WTC11 (cell line): ENCODE results near the gene PKMYT1. TPM values are rescaled to one million over a fixed set of nuclear protein-coding genes. Genes with fewer than 3 reads are reported as not detected.
A peak's percentile ranks its signal among the peaks of the same experiment; 100 is the strongest.

ENCODE experiments used
- CREM ChIP-seq: sonication (generic); formaldehyde crosslinking; IDR thresholded peaks from 2 replicates; pipeline ENCODE4 v1.8.1; 2022; ENCODE audit warnings: mild to moderate bottlenecking, missing genetic modification reagents, moderate library complexity
- ESRRA ChIP-seq: sonication (generic); formaldehyde crosslinking; IDR thresholded peaks from 2 replicates; pipeline ENCODE4 v1.8.1; 2022; ENCODE audit warnings: mild to moderate bottlenecking, missing genetic modification reagents, borderline replicate concordance
- ETV6 ChIP-seq: sonication (generic); formaldehyde crosslinking; IDR thresholded peaks from 2 replicates; pipeline ENCODE4 v1.8.1; 2022; ENCODE audit warnings: mild to moderate bottlenecking, missing genetic modification reagents
- GABPB1 ChIP-seq: sonication (generic); formaldehyde crosslinking; IDR thresholded peaks from 2 replicates; pipeline ENCODE4 v1.8.1; 2023; ENCODE audit warnings: mild to moderate bottlenecking, missing genetic modification reagents
- IRF2 ChIP-seq: sonication (generic); formaldehyde crosslinking; IDR thresholded peaks from 2 replicates; pipeline ENCODE4 v1.8.0; 2022; ENCODE audit warnings: low read depth, missing genetic modification reagents, borderline replicate concordance
- JAZF1 ChIP-seq: fragments of 250-450 bp; sonication (Bioruptor Pico); IDR thresholded peaks from 2 replicates; pipeline ENCODE4 v1.9.0; 2021; ENCODE audit warnings: moderate library complexity, mild to moderate bottlenecking, inconsistent platforms
- KAT7 ChIP-seq: sonication (generic); formaldehyde crosslinking; IDR thresholded peaks from 2 replicates; pipeline ENCODE4 v1.8.1; 2023; ENCODE audit warnings: missing genetic modification reagents, mild to moderate bottlenecking, borderline replicate concordance
- NR1H2 ChIP-seq: sonication (generic); formaldehyde crosslinking; IDR thresholded peaks from 2 replicates; pipeline ENCODE4 v1.9.0; 2021; ENCODE audit warnings: mild to moderate bottlenecking, moderate library complexity, missing genetic modification reagents
- SMAD4 ChIP-seq: sonication (generic); formaldehyde crosslinking; IDR thresholded peaks from 2 replicates; pipeline ENCODE4 v1.8.0; 2022; ENCODE audit warnings: mild to moderate bottlenecking, missing genetic modification reagents
- TEAD4 ChIP-seq: sonication (generic); formaldehyde crosslinking; IDR thresholded peaks from 2 replicates; pipeline ENCODE4 v1.8.0; 2022; ENCODE audit warnings: mild to moderate bottlenecking, missing genetic modification reagents
- TP53 ChIP-seq: sonication (generic); formaldehyde crosslinking; IDR thresholded peaks from 2 replicates; pipeline ENCODE4 v1.8.1; 2023; ENCODE audit warnings: mild to moderate bottlenecking, missing genetic modification reagents
- ZNF138 ChIP-seq: sonication (generic); formaldehyde crosslinking; conservative IDR thresholded peaks from 2 replicates; pipeline ENCODE4 v1.8.1; 2022; ENCODE audit warnings: mild to moderate bottlenecking, moderate library complexity, missing genetic modification reagents
- total RNA-seq: library from RNA; stranded (reverse); gene quantifications from 3 replicates; pipeline ENCODE4 v1.2.3, GENCODE V29; 2021
- TF ChIP-seq, protein P1 (sequence below): sonication (generic); formaldehyde crosslinking; IDR thresholded peaks from 2 replicates; pipeline ENCODE4 v1.8.0; 2023; ENCODE audit warnings: mild to moderate bottlenecking, missing genetic modification reagents
- TF ChIP-seq, protein P2 (sequence below): sonication (generic); formaldehyde crosslinking; IDR thresholded peaks from 2 replicates; pipeline ENCODE4 v1.8.1; 2023; ENCODE audit warnings: mild to moderate bottlenecking, missing genetic modification reagents, moderate library complexity
- TF ChIP-seq, protein P3 (sequence below): sonication (generic); formaldehyde crosslinking; IDR thresholded peaks from 2 replicates; pipeline ENCODE4 v1.8.0; 2022; ENCODE audit warnings: mild to moderate bottlenecking, missing genetic modification reagents
- TF ChIP-seq, protein P4 (sequence below): sonication (generic); formaldehyde crosslinking; IDR thresholded peaks from 2 replicates; pipeline ENCODE4 v1.8.1; 2023; ENCODE audit warnings: mild to moderate bottlenecking, missing genetic modification reagents, moderate library complexity
- TF ChIP-seq, protein P5 (sequence below): sonication (generic); formaldehyde crosslinking; IDR thresholded peaks from 2 replicates; pipeline ENCODE4 v1.8.0; 2022; ENCODE audit warnings: mild to moderate bottlenecking, missing genetic modification reagents
- TF ChIP-seq, protein P6 (sequence below): sonication (generic); formaldehyde crosslinking; IDR thresholded peaks from 2 replicates; pipeline ENCODE4 v1.8.0; 2022; ENCODE audit warnings: missing genetic modification reagents

PKMYT1 gene
- total RNA-seq, 1 experiment from 2014 or later = 120 TPM

DNA sequence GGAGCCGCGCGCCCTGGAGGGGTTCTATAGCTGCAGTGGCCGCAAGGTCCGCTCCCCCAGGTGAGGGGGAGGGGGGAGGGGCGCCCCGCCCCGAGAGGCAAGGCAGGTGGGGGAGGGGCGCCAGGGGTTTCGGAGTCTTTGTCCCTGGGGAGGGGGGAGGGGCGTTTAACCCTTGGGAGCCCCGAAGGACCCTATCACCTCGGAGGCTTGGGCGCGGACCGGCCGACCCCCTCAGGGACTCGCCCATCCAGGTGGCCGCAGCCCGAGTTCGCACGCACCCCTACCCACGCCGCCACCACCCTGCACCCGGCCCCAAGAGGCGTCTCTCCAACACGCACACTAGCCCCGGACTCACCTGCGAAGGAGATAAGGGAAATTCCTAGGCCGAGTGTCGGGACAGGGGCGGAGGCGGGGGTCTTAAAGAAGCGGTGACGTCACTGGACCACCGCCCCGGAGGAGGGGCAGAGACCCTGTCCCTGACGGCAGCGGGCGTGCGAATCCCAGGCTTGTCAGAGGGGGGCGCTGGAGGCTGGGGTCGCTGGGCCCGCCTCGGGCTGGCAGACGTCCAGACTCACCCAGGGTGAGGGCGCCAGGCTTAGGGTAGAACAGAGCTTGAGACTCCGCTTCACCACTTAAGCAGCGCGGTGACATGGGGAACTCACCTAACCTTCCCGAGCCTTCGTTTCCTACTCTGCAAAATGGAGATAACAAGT lies 37.7 kb upstream of the PKMYT1 start, which contains the start of gene CLDN6 (continued):
- TF ChIP-seq, protein P1, sequence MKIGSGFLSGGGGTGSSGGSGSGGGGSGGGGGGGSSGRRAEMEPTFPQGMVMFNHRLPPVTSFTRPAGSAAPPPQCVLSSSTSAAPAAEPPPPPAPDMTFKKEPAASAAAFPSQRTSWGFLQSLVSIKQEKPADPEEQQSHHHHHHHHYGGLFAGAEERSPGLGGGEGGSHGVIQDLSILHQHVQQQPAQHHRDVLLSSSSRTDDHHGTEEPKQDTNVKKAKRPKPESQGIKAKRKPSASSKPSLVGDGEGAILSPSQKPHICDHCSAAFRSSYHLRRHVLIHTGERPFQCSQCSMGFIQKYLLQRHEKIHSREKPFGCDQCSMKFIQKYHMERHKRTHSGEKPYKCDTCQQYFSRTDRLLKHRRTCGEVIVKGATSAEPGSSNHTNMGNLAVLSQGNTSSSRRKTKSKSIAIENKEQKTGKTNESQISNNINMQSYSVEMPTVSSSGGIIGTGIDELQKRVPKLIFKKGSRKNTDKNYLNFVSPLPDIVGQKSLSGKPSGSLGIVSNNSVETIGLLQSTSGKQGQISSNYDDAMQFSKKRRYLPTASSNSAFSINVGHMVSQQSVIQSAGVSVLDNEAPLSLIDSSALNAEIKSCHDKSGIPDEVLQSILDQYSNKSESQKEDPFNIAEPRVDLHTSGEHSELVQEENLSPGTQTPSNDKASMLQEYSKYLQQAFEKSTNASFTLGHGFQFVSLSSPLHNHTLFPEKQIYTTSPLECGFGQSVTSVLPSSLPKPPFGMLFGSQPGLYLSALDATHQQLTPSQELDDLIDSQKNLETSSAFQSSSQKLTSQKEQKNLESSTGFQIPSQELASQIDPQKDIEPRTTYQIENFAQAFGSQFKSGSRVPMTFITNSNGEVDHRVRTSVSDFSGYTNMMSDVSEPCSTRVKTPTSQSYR (CRISPR knock-in tag) = peak; percentile 97
- no peak for TF ChIP-seq JAZF1 (CRISPR knock-in tag)
- TF ChIP-seq, protein P2, sequence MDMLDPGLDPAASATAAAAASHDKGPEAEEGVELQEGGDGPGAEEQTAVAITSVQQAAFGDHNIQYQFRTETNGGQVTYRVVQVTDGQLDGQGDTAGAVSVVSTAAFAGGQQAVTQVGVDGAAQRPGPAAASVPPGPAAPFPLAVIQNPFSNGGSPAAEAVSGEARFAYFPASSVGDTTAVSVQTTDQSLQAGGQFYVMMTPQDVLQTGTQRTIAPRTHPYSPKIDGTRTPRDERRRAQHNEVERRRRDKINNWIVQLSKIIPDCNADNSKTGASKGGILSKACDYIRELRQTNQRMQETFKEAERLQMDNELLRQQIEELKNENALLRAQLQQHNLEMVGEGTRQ (CRISPR knock-in tag) = peak; percentile 59
- TF ChIP-seq SMAD4 (CRISPR knock-in tag) = no peak
- TF ChIP-seq, protein P3, sequence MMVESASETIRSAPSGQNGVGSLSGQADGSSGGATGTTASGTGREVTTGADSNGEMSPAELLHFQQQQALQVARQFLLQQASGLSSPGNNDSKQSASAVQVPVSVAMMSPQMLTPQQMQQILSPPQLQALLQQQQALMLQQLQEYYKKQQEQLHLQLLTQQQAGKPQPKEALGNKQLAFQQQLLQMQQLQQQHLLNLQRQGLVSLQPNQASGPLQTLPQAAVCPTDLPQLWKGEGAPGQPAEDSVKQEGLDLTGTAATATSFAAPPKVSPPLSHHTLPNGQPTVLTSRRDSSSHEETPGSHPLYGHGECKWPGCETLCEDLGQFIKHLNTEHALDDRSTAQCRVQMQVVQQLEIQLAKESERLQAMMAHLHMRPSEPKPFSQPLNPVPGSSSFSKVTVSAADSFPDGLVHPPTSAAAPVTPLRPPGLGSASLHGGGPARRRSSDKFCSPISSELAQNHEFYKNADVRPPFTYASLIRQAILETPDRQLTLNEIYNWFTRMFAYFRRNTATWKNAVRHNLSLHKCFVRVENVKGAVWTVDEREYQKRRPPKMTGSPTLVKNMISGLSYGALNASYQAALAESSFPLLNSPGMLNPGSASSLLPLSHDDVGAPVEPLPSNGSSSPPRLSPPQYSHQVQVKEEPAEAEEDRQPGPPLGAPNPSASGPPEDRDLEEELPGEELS (CRISPR knock-in tag) = peak; percentile 83; the same call in 1 of the 2 replicates
- no peak for TF ChIP-seq GABPB1 (CRISPR knock-in tag)
- TF ChIP-seq IRF2 = no peak
- peak; percentile 77 for TF ChIP-seq ETV6 (CRISPR knock-in tag)
- peak; percentile 85 for TF ChIP-seq TP53 (CRISPR knock-in tag)
- no peak for TF ChIP-seq KAT7
- TF ChIP-seq, protein P4, sequence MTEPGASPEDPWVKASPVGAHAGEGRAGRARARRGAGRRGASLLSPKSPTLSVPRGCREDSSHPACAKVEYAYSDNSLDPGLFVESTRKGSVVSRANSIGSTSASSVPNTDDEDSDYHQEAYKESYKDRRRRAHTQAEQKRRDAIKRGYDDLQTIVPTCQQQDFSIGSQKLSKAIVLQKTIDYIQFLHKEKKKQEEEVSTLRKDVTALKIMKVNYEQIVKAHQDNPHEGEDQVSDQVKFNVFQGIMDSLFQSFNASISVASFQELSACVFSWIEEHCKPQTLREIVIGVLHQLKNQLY (CRISPR knock-in tag) = peak; percentile 86; the same call in 1 of the 2 replicates
- TF ChIP-seq ESRRA (CRISPR knock-in tag) = no peak
- TF ChIP-seq, protein P5, sequence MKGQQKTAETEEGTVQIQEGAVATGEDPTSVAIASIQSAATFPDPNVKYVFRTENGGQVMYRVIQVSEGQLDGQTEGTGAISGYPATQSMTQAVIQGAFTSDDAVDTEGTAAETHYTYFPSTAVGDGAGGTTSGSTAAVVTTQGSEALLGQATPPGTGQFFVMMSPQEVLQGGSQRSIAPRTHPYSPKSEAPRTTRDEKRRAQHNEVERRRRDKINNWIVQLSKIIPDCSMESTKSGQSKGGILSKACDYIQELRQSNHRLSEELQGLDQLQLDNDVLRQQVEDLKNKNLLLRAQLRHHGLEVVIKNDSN (CRISPR knock-in tag) = peak; percentile 67; the same call in 1 of the 2 replicates
- TF ChIP-seq TEAD4 (CRISPR knock-in tag) = no peak
- peak; percentile 91 for TF ChIP-seq CREM (CRISPR knock-in tag)
- no peak for TF ChIP-seq ZNF138 (CRISPR knock-in tag)
- TF ChIP-seq, protein P6, sequence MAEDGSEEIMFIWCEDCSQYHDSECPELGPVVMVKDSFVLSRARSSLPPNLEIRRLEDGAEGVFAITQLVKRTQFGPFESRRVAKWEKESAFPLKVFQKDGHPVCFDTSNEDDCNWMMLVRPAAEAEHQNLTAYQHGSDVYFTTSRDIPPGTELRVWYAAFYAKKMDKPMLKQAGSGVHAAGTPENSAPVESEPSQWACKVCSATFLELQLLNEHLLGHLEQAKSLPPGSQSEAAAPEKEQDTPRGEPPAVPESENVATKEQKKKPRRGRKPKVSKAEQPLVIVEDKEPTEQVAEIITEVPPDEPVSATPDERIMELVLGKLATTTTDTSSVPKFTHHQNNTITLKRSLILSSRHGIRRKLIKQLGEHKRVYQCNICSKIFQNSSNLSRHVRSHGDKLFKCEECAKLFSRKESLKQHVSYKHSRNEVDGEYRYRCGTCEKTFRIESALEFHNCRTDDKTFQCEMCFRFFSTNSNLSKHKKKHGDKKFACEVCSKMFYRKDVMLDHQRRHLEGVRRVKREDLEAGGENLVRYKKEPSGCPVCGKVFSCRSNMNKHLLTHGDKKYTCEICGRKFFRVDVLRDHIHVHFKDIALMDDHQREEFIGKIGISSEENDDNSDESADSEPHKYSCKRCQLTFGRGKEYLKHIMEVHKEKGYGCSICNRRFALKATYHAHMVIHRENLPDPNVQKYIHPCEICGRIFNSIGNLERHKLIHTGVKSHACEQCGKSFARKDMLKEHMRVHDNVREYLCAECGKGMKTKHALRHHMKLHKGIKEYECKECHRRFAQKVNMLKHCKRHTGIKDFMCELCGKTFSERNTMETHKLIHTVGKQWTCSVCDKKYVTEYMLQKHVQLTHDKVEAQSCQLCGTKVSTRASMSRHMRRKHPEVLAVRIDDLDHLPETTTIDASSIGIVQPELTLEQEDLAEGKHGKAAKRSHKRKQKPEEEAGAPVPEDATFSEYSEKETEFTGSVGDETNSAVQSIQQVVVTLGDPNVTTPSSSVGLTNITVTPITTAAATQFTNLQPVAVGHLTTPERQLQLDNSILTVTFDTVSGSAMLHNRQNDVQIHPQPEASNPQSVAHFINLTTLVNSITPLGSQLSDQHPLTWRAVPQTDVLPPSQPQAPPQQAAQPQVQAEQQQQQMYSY (CRISPR knock-in tag) = no peak
- peak; percentile 51; the same call in 1 of the 2 replicates for TF ChIP-seq NR1H2
